Measurements from ENCODE around the gene MAMSTR.

DNA sequence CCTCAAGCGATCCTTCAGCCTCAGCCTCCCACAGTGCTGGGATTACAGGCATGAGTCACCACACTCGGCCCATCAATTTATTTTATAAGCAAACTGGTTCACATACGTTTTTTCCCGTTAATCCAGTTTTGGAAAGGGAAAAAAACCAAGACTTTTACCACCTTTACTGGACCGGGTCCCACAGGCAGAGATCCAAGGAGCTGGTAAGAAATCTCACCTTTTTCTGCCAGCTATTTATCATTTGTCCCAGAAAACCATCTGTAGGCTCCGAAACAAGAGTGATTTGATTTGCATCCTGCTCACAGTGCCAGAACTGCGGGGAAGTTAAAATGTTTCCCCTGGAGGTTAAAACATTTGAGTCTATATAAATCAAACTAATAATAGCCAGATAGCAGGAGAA is 30.1 kb downstream of the MAMSTR start:
- TF ChIP-seq, protein P1, sequence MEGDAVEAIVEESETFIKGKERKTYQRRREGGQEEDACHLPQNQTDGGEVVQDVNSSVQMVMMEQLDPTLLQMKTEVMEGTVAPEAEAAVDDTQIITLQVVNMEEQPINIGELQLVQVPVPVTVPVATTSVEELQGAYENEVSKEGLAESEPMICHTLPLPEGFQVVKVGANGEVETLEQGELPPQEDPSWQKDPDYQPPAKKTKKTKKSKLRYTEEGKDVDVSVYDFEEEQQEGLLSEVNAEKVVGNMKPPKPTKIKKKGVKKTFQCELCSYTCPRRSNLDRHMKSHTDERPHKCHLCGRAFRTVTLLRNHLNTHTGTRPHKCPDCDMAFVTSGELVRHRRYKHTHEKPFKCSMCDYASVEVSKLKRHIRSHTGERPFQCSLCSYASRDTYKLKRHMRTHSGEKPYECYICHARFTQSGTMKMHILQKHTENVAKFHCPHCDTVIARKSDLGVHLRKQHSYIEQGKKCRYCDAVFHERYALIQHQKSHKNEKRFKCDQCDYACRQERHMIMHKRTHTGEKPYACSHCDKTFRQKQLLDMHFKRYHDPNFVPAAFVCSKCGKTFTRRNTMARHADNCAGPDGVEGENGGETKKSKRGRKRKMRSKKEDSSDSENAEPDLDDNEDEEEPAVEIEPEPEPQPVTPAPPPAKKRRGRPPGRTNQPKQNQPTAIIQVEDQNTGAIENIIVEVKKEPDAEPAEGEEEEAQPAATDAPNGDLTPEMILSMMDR (IDR thresholded peaks at IDR 0.05): no peak
- no peak for TF ChIP-seq POLR2A (IDR thresholded peaks at IDR 0.05)

All from uterus (tissue), 2 donors.